OCI-LY3 (cell line): ENCODE measurements around the gene TIMELESS.

Source experiments
- EZH2phosphoT487 ChIP-seq: fragments of 200-600 bp; shearing (Covaris generic); IDR thresholded peaks from 2 replicates; pipeline ENCODE4 v1.6.1; 2018; ENCODE audit warnings: antibody characterized with exemption, mixed run types, low read depth
- TF ChIP-seq, protein P1 (sequence below): fragments of 200-600, 300-600 bp; sonication (generic); IDR thresholded peaks from 2 replicates; pipeline ENCODE4 v1.5.1; 2014; ENCODE audit warnings: antibody characterized with exemption, low read length, low read depth

- TF ChIP-seq, protein P1, sequence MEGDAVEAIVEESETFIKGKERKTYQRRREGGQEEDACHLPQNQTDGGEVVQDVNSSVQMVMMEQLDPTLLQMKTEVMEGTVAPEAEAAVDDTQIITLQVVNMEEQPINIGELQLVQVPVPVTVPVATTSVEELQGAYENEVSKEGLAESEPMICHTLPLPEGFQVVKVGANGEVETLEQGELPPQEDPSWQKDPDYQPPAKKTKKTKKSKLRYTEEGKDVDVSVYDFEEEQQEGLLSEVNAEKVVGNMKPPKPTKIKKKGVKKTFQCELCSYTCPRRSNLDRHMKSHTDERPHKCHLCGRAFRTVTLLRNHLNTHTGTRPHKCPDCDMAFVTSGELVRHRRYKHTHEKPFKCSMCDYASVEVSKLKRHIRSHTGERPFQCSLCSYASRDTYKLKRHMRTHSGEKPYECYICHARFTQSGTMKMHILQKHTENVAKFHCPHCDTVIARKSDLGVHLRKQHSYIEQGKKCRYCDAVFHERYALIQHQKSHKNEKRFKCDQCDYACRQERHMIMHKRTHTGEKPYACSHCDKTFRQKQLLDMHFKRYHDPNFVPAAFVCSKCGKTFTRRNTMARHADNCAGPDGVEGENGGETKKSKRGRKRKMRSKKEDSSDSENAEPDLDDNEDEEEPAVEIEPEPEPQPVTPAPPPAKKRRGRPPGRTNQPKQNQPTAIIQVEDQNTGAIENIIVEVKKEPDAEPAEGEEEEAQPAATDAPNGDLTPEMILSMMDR = no peak
- TF ChIP-seq EZH2phosphoT487 = no peak
These were observed 24.0 kb downstream of the TIMELESS start for GRCh38 chr12:56425193-56425592.
